Esophagus squamous epithelium (tissue), 5 donors: ENCODE measurements around the gene METTL1. TPM values are rescaled to one million over a fixed set of nuclear protein-coding genes. Genes with fewer than 3 reads are reported as not detected.

Experiments
- DNase-seq: peaks from one replicate; lab custom pipeline; 2025; lab: John Stamatoyannopoulos, UW
- H3K27ac ChIP-seq, 4 donors: fragments of 200-600 bp; sonication (generic); one replicate each; pipeline ENCODE4 v1.5.1; 2016 to 2019; ENCODE audit warnings: mild to moderate bottlenecking in 1 of 4
- H3K27me3 ChIP-seq, 4 donors: fragments of 200-600 bp; sonication (generic); 1 replicate in 3 of 4; 2 replicates in 1 of 4; pipeline versions ENCODE4 v1.5.1 to v1.6.0; 2017 to 2021; ENCODE audit warnings: antibody characterized with exemption in 1 of 4
- H3K36me3 ChIP-seq, 3 donors: fragments of 200-600 bp; sonication (generic); one replicate each; pipeline ENCODE4 v1.5.1; 2016 to 2019
- H3K4me1 ChIP-seq, 3 donors: fragments of 200-600 bp; sonication (generic); one replicate each; pipeline ENCODE4 v1.5.1; 2017 to 2019
- H3K4me3 ChIP-seq, 4 donors: fragments of 200-600 bp; sonication (generic); 1 replicate in 3 of 4; 2 replicates in 1 of 4; pipeline ENCODE4 v1.5.1; 2016 to 2019; ENCODE audit warnings: mild to moderate bottlenecking in 2 of 4, moderate library complexity in 1 of 4
- H3K9me3 ChIP-seq, 3 donors: fragments of 200-600 bp; sonication (generic); one replicate each; pipeline ENCODE4 v1.5.1; 2016 to 2019
- POLR2A ChIP-seq, 4 donors: fragments of 450-650 bp; IDR thresholded peaks; one replicate each; pipeline ENCODE4 v1.6.1; 2017; ENCODE audit warnings: antibody characterized with exemption in 4 of 4, mild to moderate bottlenecking in 4 of 4, moderate library complexity in 3 of 4
- WGBS, 2 donors: methylation state at CpG; one replicate each; pipeline ENCODE4 v1.1.5; 2018; 5-methylcytosine and 5-hydroxymethylcytosine counted together
- intact Hi-C: fragments of 100-400 bp; cut with DNase I; formaldehyde crosslinking; loops from one replicate; pipeline ENCODE4 v1.15.0; 2022
- total RNA-seq, 4 donors: library from RNA; depleted of rRNA; stranded (reverse); fragments of >200 nt; gene quantifications; one replicate each; pipeline ENCODE4 v1.1.0, GENCODE V29; 2016
- TF ChIP-seq, protein P1 (sequence below), 6 experiments: fragments of 450-650 bp in 4 of 6; fragments of 200-600 bp in 2 of 6; sonication (generic) in 2 of 6; IDR thresholded peaks; one replicate each; pipeline ENCODE4 v1.5.1; 2016 to 2019; ENCODE audit warnings: antibody characterized with exemption in 6 of 6, mild to moderate bottlenecking in 4 of 6, moderate library complexity in 4 of 6
- donor health status: DM: yes; HTN: yes; CAD: no.

Gene METTL1
- total RNA-seq, 4 donors from 2014 or later = 6.7 to 16.8 (median 11.8) TPM

DNA sequence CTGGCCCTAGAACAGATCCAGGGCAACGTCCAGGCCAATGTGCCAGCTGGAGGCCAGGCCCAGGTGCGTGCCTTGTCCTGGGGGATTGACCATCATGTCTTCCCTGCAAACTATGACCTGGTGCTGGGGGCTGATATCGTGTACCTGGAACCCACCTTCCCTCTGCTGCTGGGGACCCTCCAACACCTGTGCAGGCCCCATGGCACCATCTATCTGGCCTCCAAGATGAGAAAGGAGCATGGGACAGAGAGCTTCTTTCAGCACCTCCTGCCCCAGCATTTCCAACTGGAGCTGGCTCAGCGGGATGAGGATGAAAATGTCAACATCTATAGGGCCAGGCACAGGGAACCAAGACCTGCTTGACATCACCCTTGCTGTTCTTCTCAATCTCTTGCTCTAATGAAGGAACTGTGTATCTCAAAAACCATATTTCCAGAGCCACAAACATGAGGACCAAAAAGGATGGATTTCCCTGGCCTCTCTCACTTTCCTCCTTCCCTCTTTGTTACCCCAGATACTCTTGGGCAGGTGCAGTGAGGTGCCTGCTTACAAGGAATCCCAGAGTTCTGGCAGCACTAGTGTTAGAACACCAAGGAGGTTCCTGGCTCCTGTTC lies 8.5 kb upstream of the METTL1 start:
- intact Hi-C loops = loop anchor here (10.0 kb wide), 1 partner anchor 54 kb away; no protein-coding TSS in a partner anchor
- Histone ChIP-seq H3K4me1 (peaks cover 10 to 25% (median 16%) of the 10 kb centered on the region in 3 donors), H3K4me3 (no peak overlapping the region), H3K27me3 (no peaks in the 10 kb centered on the region), H3K36me3 (peaks cover 0 to 45% (median 0%) of the 10 kb centered on the region in 3 donors), H3K9me3 (no peaks in the 10 kb centered on the region), H3K27ac (no peak overlapping the region)
- TF ChIP-seq POLR2A (IDR thresholded peaks at IDR 0.05) = no peak
- TF ChIP-seq, protein P1, sequence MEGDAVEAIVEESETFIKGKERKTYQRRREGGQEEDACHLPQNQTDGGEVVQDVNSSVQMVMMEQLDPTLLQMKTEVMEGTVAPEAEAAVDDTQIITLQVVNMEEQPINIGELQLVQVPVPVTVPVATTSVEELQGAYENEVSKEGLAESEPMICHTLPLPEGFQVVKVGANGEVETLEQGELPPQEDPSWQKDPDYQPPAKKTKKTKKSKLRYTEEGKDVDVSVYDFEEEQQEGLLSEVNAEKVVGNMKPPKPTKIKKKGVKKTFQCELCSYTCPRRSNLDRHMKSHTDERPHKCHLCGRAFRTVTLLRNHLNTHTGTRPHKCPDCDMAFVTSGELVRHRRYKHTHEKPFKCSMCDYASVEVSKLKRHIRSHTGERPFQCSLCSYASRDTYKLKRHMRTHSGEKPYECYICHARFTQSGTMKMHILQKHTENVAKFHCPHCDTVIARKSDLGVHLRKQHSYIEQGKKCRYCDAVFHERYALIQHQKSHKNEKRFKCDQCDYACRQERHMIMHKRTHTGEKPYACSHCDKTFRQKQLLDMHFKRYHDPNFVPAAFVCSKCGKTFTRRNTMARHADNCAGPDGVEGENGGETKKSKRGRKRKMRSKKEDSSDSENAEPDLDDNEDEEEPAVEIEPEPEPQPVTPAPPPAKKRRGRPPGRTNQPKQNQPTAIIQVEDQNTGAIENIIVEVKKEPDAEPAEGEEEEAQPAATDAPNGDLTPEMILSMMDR (IDR thresholded peaks at IDR 0.05) = no peak
- DNase-seq = no peak
- WGBS, 2 donors = 92 to 95% methylated on average over 3 to 4 of the region's 4 CpGs

DNA sequence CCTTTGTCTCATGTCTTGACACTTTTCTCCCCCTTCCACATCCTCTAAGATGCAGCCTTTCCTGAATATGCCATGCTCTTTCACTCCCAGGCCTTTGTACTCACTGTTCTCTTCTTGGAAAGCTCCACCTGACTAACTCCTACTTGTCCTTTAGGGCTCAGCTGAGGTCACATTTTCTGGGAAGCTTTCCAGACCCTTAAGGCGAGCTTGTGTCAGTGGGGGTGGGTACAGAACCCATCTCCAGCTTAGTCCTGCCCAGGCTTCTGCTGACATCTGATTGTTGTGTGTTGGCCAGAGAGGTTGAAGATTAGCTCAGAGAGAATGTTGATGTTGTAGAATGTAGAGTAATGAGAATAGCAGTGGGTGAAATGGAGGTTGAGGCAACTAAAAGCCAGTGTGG lies 7.8 kb upstream of the METTL1 start:
- Histone ChIP-seq H3K27me3 (no peaks in the 10 kb centered on the region), H3K27ac (no peak overlapping the region), H3K9me3 (no peaks in the 10 kb centered on the region), H3K36me3 (peaks cover 0 to 46% (median 0%) of the 10 kb centered on the region in 3 donors), H3K4me3 (no peak overlapping the region), H3K4me1 (peaks cover 10 to 25% (median 16%) of the 10 kb centered on the region in 3 donors)
- no peak for DNase-seq
- WGBS, 2 donors = 40% methylated on average over 1 of the region's 1 CpG; no CpG with 5 or more reads in 1 of the 2 donors
- intact Hi-C loops = loop anchor here (10.0 kb wide), 1 partner anchor 55 kb away; no protein-coding TSS in a partner anchor
- TF ChIP-seq, protein P1 (IDR thresholded peaks at IDR 0.05) = no peak
- TF ChIP-seq POLR2A (IDR thresholded peaks at IDR 0.05) = no peak

DNA sequence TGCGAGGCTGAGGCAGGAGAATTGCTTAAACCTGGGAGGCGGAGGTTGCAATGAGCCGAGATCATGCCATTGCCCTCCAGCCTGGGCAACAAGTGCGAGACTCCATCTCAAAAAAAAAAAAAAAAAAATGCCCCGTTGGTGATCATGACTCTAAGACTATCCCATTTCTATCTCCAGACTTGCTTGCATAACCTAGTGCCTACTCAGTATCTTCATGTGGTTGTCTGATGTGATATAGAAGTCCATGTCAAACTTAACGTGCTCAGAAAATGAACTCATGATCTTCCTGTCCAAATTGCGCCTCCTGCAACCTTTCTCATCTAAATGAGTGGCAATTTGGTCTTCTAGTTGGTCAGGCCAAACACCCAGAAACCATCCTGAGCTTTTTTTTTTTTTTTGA lies 6.0 kb upstream of the METTL1 start:
- intact Hi-C loops = no loop called here
- 68 to 92% methylated on average over 4 to 6 of the region's 7 CpGs for WGBS, 2 donors
- H3K27me3 ChIP-seq = no peaks in the 10 kb centered on the region
- H3K9me3 ChIP-seq = no peaks in the 10 kb centered on the region
- H3K27ac ChIP-seq = no peak overlapping the region
- peaks cover 4 to 20% (median 11%) of the 10 kb centered on the region in 3 donors for H3K4me1 ChIP-seq
- no peak for TF ChIP-seq POLR2A (IDR thresholded peaks at IDR 0.05)
- TF ChIP-seq, protein P1 (IDR thresholded peaks at IDR 0.05) = no peak
- no peak overlapping the region for H3K4me3 ChIP-seq
- DNase-seq = no peak
- peaks cover 0 to 42% (median 0%) of the 10 kb centered on the region in 3 donors for H3K36me3 ChIP-seq

DNA sequence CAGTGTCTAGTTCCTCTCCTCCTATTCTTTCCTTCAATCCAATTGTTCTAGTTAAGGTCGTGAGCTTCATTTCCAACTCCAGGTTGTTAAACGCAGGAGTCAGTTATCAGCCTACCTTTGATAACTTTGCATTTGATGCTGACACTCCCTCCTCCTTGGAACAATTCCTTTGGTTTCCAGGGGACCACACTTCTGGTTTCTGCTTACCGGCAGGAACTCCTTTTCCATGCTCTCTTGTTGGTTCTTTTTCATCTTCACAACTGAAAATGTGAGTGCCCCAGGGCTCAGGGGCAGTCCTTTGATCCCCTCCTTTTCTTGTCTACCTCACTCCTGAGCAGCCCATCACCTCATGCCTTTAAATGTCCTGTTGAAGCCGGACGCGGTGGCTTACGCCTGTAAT lies 5.5 kb upstream of the METTL1 start:
- no peak overlapping the region for H3K4me3 ChIP-seq
- 90 to 91% methylated on average over 7 of the region's 7 CpGs for WGBS, 2 donors
- H3K27ac ChIP-seq = no peak overlapping the region
- no peak for DNase-seq
- no peak for TF ChIP-seq POLR2A (IDR thresholded peaks at IDR 0.05)
- TF ChIP-seq, protein P1 (IDR thresholded peaks at IDR 0.05) = no peak
- intact Hi-C loops = no loop called here
- H3K9me3 ChIP-seq = no peaks in the 10 kb centered on the region
- H3K4me1 ChIP-seq = peaks cover 3 to 19% (median 11%) of the 10 kb centered on the region in 3 donors
- H3K36me3 ChIP-seq = peaks cover 0 to 42% (median 0%) of the 10 kb centered on the region in 3 donors
- H3K27me3 ChIP-seq = no peaks in the 10 kb centered on the region

DNA sequence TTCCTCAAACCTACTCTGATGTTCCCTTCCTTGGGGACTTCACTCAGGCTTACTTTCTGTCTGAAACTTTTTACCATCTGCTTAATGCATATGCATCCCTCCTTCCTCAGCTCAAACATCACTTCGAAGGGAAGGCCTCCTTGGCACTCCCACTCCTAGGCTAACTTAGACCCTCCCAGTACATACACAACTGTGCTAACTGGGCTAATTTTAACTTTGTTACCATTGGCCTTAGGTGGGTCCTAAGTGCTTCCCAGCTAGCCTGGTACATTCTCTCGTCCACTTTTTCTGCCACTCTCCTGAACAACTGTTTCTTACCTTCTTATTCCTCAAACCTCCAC lies 4.3 kb upstream of the METTL1 start:
- peaks cover 8 to 19% (median 11%) of the 10 kb centered on the region in 3 donors for H3K4me1 ChIP-seq
- H3K9me3 ChIP-seq = no peaks in the 10 kb centered on the region
- peaks cover 0 to 42% (median 0%) of the 10 kb centered on the region in 3 donors for H3K36me3 ChIP-seq
- TF ChIP-seq, protein P1 (IDR thresholded peaks at IDR 0.05) = no peak
- DNase-seq = no peak
- no peaks in the 10 kb centered on the region for H3K27me3 ChIP-seq
- no peak overlapping the region for H3K4me3 ChIP-seq
- 84 to 93% methylated on average over 2 of the region's 2 CpGs for WGBS, 2 donors
- intact Hi-C loops = no loop called here
- H3K27ac ChIP-seq = no peak overlapping the region
